HG03571 (cell line): Measurements from ENCODE around the gene SMYD4.
"Not testable (repeated sequence)": the region's sequence is repeated elsewhere in the genome, so short reads cannot be mapped to it uniquely, and the experiment has no call there.

Experiments
- ATAC-seq: cut with Tn5 transposase; IDR thresholded peaks from one replicate; pipeline ENCODE4 v1.9.1; 2021; ENCODE audit not compliant: unreplicated experiment

Gene SMYD4

DNA sequence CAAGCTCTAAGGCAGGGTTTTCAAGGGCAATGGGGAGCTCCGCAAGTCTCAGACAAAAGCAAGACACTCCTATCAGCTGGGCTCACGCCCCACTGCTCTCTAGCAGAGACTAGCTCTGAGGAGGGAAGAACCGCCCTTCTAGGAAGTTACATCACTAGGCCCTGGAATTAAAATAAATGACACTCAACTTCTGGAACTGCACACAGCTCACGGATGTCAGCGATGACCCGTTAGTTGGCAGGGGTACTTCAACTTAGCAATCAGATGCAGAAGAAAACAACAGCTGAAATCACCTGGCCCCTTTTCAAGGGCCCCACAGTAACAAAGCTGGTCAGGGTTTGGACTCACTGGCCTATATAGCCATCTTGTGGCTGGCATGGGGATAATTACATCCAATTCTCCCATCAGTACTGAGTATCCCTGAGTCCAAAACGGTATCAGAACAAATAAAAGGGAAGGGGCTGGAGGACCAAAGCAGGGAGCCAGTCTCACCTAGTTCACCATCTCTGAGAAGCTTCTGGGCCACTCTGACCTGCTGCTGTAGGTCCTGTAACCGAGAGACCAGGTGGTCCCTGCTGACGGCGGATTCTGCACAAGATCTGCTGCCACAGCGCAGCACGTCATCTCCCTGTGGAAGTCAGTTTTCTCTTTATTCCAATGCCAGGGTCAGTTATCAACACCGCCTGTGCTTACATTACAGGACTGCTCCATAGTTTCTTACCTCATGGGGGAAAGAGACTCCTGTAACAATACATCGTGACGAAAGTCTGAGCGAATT is 45.7 kb downstream of the SMYD4 start:
- no peak for ATAC-seq

DNA sequence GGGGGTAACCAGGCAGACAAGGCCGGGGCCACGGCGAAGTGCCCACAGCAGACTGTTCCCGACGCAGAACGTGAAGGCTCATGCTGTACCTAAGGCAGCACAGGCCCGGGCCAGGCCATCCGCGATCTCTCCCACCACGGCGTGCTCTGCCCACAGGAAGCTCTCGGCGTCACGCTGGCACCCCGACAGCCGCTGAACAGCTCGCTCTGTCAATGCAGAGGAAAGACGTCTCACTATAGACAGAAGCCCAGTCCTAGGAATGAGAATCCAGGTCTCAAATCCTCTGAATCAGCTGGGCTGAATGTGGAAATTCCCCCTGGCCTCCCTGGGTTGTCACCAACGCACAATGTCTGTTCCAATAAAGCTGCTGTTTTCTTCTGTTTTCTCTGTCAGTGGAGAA is 46.4 kb downstream of the SMYD4 start:
- no peak for ATAC-seq

DNA sequence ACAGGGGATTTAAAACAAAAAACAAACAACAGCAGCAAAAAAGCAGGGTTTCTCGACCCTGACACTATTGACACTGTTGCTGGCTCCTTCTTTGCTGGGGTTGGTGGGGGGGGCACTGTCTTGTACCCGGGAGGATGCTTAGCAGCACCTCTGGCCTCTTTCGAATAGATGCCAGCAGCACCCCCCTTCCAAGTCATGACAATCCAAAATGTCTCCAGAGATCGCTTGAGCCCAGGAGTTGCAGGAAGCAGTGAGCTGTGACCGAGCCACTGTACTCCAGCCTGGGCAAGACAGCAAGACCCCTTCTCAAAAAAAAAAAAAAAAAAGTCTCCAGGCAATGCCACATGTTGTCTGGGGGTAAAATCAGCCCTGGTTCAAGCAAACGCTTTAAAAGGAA is 47.5 kb downstream of the SMYD4 start:
- no peak for ATAC-seq

GRCh38 chr17:1779571-1780131 is 50.1 kb downstream of the SMYD4 start:
- ATAC-seq, result no peak

GRCh38 chr17:1776857-1777256 is 52.8 kb downstream of the SMYD4 start:
- no peak for ATAC-seq

DNA sequence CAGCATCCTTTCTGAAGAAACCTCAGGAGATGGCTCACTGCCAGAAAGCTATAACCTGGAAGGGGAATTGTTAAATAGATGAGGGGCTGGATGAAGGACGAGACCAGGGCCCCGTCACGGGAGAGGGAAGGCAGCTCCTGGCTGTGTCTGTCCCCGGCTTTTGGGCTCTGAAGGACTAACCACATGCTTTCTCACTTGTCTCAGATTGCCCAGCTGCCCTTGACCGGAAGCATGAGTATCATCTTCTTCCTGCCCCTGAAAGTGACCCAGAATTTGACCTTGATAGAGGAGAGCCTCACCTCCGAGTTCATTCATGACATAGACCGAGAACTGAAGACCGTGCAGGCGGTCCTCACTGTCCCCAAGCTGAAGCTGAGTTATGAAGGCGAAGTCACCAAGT is 53.4 kb downstream of the SMYD4 start:
- no peak for ATAC-seq

- ATAC-seq, result no peak
Measured at GRCh38 chr17:1774390-1775176, 55.1 kb downstream of the SMYD4 start.

- ATAC-seq, result no peak
Measured at GRCh38 chr17:1773696-1774181, 56.0 kb downstream of the SMYD4 start.

GRCh38 chr17:1773000-1773695 is 56.6 kb downstream of the SMYD4 start:
- not testable (repeated sequence) for ATAC-seq

- ATAC-seq, result no peak
Measured at GRCh38 chr17:1769822-1770477, 59.8 kb downstream of the SMYD4 start.

- no peak for ATAC-seq
Measured at GRCh38 chr17:1767358-1767757, 62.3 kb downstream of the SMYD4 start.

- no peak for ATAC-seq
Measured at GRCh38 chr17:1766382-1767135, 63.1 kb downstream of the SMYD4 start.

DNA sequence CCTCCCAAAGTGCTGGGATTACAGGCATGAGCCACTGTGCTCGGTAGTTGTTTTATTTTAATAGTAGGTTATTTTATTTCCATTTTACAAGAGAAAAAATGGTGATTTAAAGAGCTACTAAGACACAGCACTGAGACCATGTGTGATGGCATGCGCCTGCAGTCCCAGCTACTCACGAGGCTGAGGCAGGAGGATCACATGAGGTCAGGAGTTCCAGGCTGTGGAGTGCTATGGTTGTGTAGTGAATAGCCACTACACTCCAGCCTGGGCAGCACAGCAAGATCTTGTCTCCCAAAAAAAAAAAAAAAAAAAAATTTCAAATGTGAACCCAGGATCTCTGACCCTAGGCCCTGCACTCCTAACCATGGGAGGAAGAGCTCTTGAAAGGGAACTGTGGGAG is 64.1 kb downstream of the SMYD4 start:
- no peak for ATAC-seq

- not testable (repeated sequence) for ATAC-seq
Measured at GRCh38 chr17:1764705-1765104, 65.0 kb downstream of the SMYD4 start.

DNA sequence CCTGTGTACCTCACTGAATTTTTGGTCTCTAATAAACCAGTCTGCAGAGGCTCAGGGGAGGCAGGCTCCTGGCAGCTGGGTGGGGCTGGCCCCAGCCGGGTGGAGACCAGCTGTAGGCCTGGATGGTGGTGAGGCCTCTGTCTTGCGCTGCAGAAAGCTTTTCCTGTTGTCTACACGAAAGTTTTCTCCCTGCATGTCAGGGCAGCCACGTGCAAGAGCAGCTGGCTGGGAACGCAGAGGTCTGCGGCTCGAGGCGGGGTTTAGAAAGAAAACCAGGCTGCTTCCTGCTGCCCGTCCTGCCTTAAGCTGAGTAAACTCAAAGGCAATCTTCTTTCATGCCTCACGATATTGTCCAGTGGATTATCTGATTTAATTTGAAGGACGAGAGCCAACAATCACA is 65.4 kb downstream of the SMYD4 start:
- ATAC-seq, result no peak

GRCh38 chr17:1762901-1763898 is 66.5 kb downstream of the SMYD4 start:
- ATAC-seq, result no peak

- ATAC-seq, result no peak
Measured at GRCh38 chr17:1762233-1762900, 67.3 kb downstream of the SMYD4 start.

- no peak for ATAC-seq
Measured at GRCh38 chr17:1759529-1759928, 70.2 kb downstream of the SMYD4 start.
